HCT116 (cell line): Measurements from ENCODE around the gene TREM1. TPM values are rescaled to one million over a fixed set of nuclear protein-coding genes. Genes with fewer than 3 reads are reported as not detected.

Experiments
- ATAC-seq: fragments of 200-7000 bp; cut with Tn5 transposase; 2 replicates; pipeline ENCODE4 v1.9.1; 2020; ENCODE audit warnings: mild to moderate bottlenecking, moderate library complexity
- BruUV-seq: library from RNA; stranded (reverse); fragments of 400-500 nt; replicated peaks from 2 replicates; lab custom pipeline; 2021; lab: Mats Ljungman, UMichigan
- CTCF ChIA-PET: fragments of 300-600 bp; sonication (Branson Sonifier 250); formaldehyde crosslinking; loops from one replicate; lab custom pipeline; 2021; ENCODE audit warnings: antibody characterized with exemption; lab: Charles Lee
- POLR2A ChIA-PET: fragments of 300-600, 350-600 bp; sonication (Branson Sonifier 250); formaldehyde crosslinking; loops from one replicate; lab custom pipeline; 2021; ENCODE audit warnings: antibody characterized with exemption; lab: Charles Lee
- RAD21 ChIA-PET, 2 experiments: fragments of 300-600 bp; sonication (Branson Sonifier 250); formaldehyde crosslinking; loops; one replicate each; lab custom pipeline; 2023; ENCODE audit warnings: low total read pairs in 2 of 2; ENCODE audit not compliant: uncharacterized antibody in 2 of 2, unreplicated experiment in 2 of 2, low non-redundant PET in 1 of 2; lab: Charles Lee
- DNase-seq: peaks from one replicate; pipeline ENCODE4 v3.0.0-alpha.2; 2010; ENCODE audit warnings: low read depth, low spot score
- H2AFZ ChIP-seq: fragments of 200-600 bp; shearing (Covaris generic), sonication (generic); 2 replicates; pipeline ENCODE4 v1.6.1; 2017; ENCODE audit warnings: low read depth, mixed run types, mixed read lengths, antibody characterized with exemption, low read length; ENCODE audit not compliant: poor library complexity, severe bottlenecking
- H3K27ac ChIP-seq: 2 replicates; pipeline ENCODE4 v1.5.1; 2012; ENCODE audit warnings: low read depth, low read length
- H3K27me3 ChIP-seq: fragments of 200-600 bp; sonication (generic); 2 replicates; pipeline ENCODE4 v1.6.1; 2016; ENCODE audit warnings: mixed run types, low read length, mixed read lengths; ENCODE audit not compliant: insufficient read depth
- H3K36me3 ChIP-seq, 2 experiments: fragments of 200-500 bp in 1 of 2; fragments of 200-600 bp in 1 of 2; sonication (Bioruptor generic) in 1 of 2; sonication (generic) in 1 of 2; 2 replicates each; pipeline versions ENCODE4 v1.5.1 to v1.6.1; 2014 to 2016; ENCODE audit warnings: low read length in 2 of 2, inconsistent platforms in 1 of 2, mixed read lengths in 1 of 2, mixed run types in 1 of 2; ENCODE audit not compliant: insufficient read depth in 2 of 2, control insufficient read depth in 1 of 2
- H3K4me1 ChIP-seq, 2 experiments: fragments of 200-600 bp in 1 of 2; sonication (generic) in 1 of 2; 2 replicates each; pipeline versions ENCODE4 v1.5.1 to v1.6.1; 2012 to 2017; ENCODE audit warnings: low read length in 2 of 2, inconsistent platforms in 1 of 2, mild to moderate bottlenecking in 1 of 2, mixed read lengths in 1 of 2, mixed run types in 1 of 2, moderate library complexity in 1 of 2; ENCODE audit not compliant: insufficient read depth in 2 of 2, control insufficient read depth in 1 of 2
- H3K4me2 ChIP-seq: fragments of 200-600 bp; sonication (generic); 2 replicates; pipeline ENCODE4 v1.6.1; 2017; ENCODE audit warnings: mixed run types, low read length, mixed read lengths
- H3K4me3 ChIP-seq, 2 experiments: fragments of 200-600 bp in 1 of 2; sonication (generic) in 1 of 2; replicated peaks in 1 of 2; 2 replicates each; pipeline ENCODE4 v1.5.1; 2011 to 2016; ENCODE audit warnings: low read length in 2 of 2, control low read depth in 1 of 2, low read depth in 1 of 2, mild to moderate bottlenecking in 1 of 2, mixed read lengths in 1 of 2, mixed run types in 1 of 2
- H3K79me2 ChIP-seq: fragments of 200-600 bp; sonication (generic); 2 replicates; pipeline ENCODE4 v1.6.1; 2017; ENCODE audit warnings: mild to moderate bottlenecking, mixed run types, low read length, moderate library complexity, mixed read lengths; ENCODE audit not compliant: insufficient read depth
- H3K9ac ChIP-seq: fragments of 200-600 bp; sonication (generic); 2 replicates; pipeline ENCODE4 v1.6.1; 2016; ENCODE audit warnings: low read length, mixed read lengths
- H3K9me2 ChIP-seq: fragments of 200-600 bp; sonication (generic), shearing (Covaris generic); 2 replicates; pipeline ENCODE4 v1.6.1; 2017; ENCODE audit warnings: mixed run types, mild to moderate bottlenecking, moderate library complexity; ENCODE audit not compliant: insufficient read depth
- H3K9me3 ChIP-seq, 2 experiments: fragments of 200-500 bp in 1 of 2; fragments of 200-600 bp in 1 of 2; sonication (Bioruptor generic) in 1 of 2; sonication (generic) in 1 of 2; 2 replicates each; pipeline ENCODE4 v1.6.1; 2014 to 2017; ENCODE audit warnings: low read length in 2 of 2, mixed read lengths in 2 of 2, inconsistent platforms in 1 of 2, low read depth in 1 of 2, mild to moderate bottlenecking in 1 of 2, mixed run types in 1 of 2, moderate library complexity in 1 of 2; ENCODE audit not compliant: control insufficient read depth in 1 of 2, insufficient read depth in 1 of 2
- H4K20me1 ChIP-seq: fragments of 200-600 bp; sonication (generic), shearing (Covaris generic); 2 replicates; pipeline ENCODE4 v1.6.1; 2017; ENCODE audit warnings: mixed run types, mild to moderate bottlenecking, moderate library complexity; ENCODE audit not compliant: insufficient read depth
- FOSL1 ChIP-seq: IDR thresholded peaks from 2 replicates; pipeline ENCODE4 v1.6.1; 2012; ENCODE audit warnings: low read depth
- POLR2A ChIP-seq: IDR thresholded peaks from 2 replicates; pipeline ENCODE4 v1.7.0; 2011; ENCODE audit warnings: borderline replicate concordance; ENCODE audit not compliant: insufficient read depth, insufficient read length; ENCODE audit errors: extremely low read depth
- POLR2AphosphoS5 ChIP-seq: IDR thresholded peaks from 2 replicates; pipeline ENCODE4 v1.6.1; 2011; ENCODE audit warnings: mild to moderate bottlenecking, low read depth, low read length, moderate library complexity
- SRF ChIP-seq: IDR thresholded peaks from 2 replicates; pipeline ENCODE4 v1.6.1; 2012; ENCODE audit warnings: low read depth
- ZFX ChIP-seq: fragments of 450-650 bp; IDR thresholded peaks from 2 replicates; pipeline ENCODE4 v1.6.1; 2017
- intact Hi-C: fragments of 100-400 bp; cut with micrococcal nuclease; formaldehyde crosslinking; loops from 2 replicates; pipeline ENCODE4 v1.10.0; 2022
- total RNA-seq: library from RNA; stranded (reverse); gene quantifications from one replicate; pipeline ENCODE4 v1.2.1, GENCODE V29; 2021; ENCODE audit not compliant: unreplicated experiment

Gene TREM1
- total RNA-seq, 1 experiment from 2014 or later, result 0.22 TPM

DNA sequence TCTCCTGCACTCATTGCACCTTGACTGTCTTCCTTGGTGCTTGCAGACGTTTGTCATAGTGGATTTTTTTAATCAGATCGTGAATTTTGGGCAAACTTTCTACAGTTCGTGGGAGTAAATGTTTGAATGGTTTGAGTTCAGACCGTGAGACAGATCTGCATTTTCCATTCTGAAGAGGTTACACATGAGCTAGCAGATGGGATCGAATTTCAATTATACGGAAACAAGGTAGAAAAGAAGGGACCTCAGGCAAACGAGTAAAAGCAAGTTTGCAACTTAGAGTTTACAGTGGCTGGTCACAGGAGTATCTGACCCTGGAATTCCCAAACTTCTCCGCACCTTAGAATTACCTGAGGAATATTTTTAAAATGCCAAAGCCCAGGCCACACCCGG is 31.8 kb upstream of the TREM1 start:
- Histone ChIP-seq H3K4me1 (peaks cover 3 to 8% of the 10 kb centered on the region in 2 experiments), H3K27ac (no peak overlapping the region), H4K20me1 (no peaks in the 10 kb centered on the region)
- CTCF ChIA-PET, result interaction anchor here (0.7 to 1.9 kb wide), 3 partner anchors 12 to 246 kb away, joined by 3 to 15 read pairs (median 4); partner anchors contain the start of genes NFYA and OARD1
- no peak for TF ChIP-seq SRF
- no peak for TF ChIP-seq ZFX
- TF ChIP-seq FOSL1, result no peak
- TF ChIP-seq, all 23 proteins: peak for 0
- Histone ChIP-seq H2AFZ (peak overlapping the region; percentile 79), H3K9ac (no peak overlapping the region), H3K36me3 (no peaks in the 10 kb centered on the region), H3K9me3 (no peaks in the 10 kb centered on the region), H3K4me3 (peak overlapping the region; percentile 26 to 31; a peak in 3 of 4 replicates), H3K4me2 (peak overlapping the region; percentile 63), H3K27me3 (peaks cover 39% of the 10 kb centered on the region), H3K9me2 (no peaks in the 10 kb centered on the region), H3K79me2 (no peaks in the 10 kb centered on the region)
- intact Hi-C loops, result loop anchor here (1.0 to 5.0 kb wide), 4 partner anchors 12 to 421 kb away; no protein-coding TSS in a partner anchor
- BruUV-seq, result no TSS peak
- no peak for DNase-seq
- ATAC-seq, result no peak
- ChIA-PET POLR2A (no interaction called here), RAD21 (interaction anchor here in 1 of 2 experiments (0.7 to 0.8 kb wide), 2 partner anchors 127 to 290 kb away, joined by 3 read pairs; no protein-coding TSS in a partner anchor)

DNA sequence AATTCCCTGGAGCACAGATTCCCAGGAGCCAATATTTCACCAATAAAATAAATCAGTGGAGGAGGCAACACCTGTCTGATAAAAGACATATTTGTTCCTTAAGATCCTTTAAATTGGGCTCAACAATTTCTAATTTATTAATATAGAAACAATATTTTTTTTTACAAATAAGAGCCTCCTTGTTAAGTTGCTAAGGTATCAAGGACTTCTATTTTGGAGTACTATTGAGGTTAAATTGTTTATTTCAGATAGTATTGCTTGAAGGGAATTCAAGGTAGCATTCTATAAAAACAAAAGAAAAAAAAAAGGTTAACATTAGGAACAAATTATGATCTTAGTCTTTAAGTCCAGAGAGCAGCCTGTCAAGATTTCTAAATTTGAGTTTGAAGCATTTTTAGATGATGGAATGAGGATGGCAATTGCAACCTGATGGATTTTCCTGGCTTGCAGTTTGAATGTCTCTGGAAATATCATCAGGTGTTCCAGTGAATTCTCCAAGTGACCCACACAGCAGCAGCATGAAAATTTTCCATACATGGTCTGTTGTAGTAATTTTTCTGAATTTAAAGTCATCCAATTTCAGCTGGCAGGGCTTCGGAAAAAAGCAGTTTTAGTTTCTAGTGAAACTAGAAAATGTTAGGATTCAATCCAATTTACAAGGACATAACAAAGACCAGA is 29.6 kb upstream of the TREM1 start:
- Histone ChIP-seq H3K9ac (no peak overlapping the region), H3K27me3 (peaks cover 48% of the 10 kb centered on the region), H3K4me1 (peaks cover 3 to 8% of the 10 kb centered on the region in 2 experiments), H3K36me3 (no peaks in the 10 kb centered on the region), H3K27ac (no peak overlapping the region), H3K9me2 (no peaks in the 10 kb centered on the region), H3K4me2 (no peak overlapping the region), H3K9me3 (no peaks in the 10 kb centered on the region), H3K79me2 (no peaks in the 10 kb centered on the region), H4K20me1 (no peaks in the 10 kb centered on the region), H3K4me3 (no peak overlapping the region), H2AFZ (no peak overlapping the region)
- no TSS peak for BruUV-seq
- ATAC-seq (no peak), DNase-seq (no peak)
- TF ChIP-seq POLR2AphosphoS5 (no peak), POLR2A (no peak)
- CTCF ChIA-PET, result interaction anchor here (1.3 kb wide), 1 partner anchor 10 kb away, joined by 14 read pairs; no protein-coding TSS in a partner anchor
- RAD21 ChIA-PET, result no interaction called here
- intact Hi-C loops, result loop anchor here (5.0 kb wide), 2 partner anchors 309 to 419 kb away; no protein-coding TSS in a partner anchor
- POLR2A ChIA-PET, result no interaction called here
